Chondrocyte (in vitro differentiated cells): ENCODE results near the gene ANKRD20A1. TPM values are rescaled to one million over a fixed set of nuclear protein-coding genes. Genes with fewer than 3 reads are reported as not detected.
"Not testable (repeated sequence)": the region's sequence is repeated elsewhere in the genome, so short reads cannot be mapped to it uniquely, and the experiment has no call there.

Experiments used
- DNase-seq: peaks from one replicate; pipeline ENCODE4 v3.0.0; 2021; ENCODE audit warnings: mixed read lengths, low spot score
- H3K27ac Mint-ChIP-seq: one replicate; pipeline ENCODE4 v1.8.0; 2021; ENCODE audit warnings: mild to moderate bottlenecking, moderate library complexity, mixed read lengths; ENCODE audit not compliant: unreplicated experiment
- H3K27me3 Mint-ChIP-seq: 2 replicates; pipeline ENCODE4 v1.8.0; 2021; ENCODE audit warnings: low read depth, mixed read lengths
- H3K36me3 Mint-ChIP-seq: 2 replicates; pipeline ENCODE4 v1.8.0; 2021; ENCODE audit warnings: low read depth, mixed read lengths
- H3K4me1 Mint-ChIP-seq: 2 replicates; pipeline ENCODE4 v1.8.0; 2021; ENCODE audit warnings: low read depth, mild to moderate bottlenecking, mixed read lengths
- H3K4me3 Mint-ChIP-seq: one replicate; pipeline ENCODE4 v1.8.0; 2021; ENCODE audit warnings: mild to moderate bottlenecking, moderate library complexity, mixed read lengths; ENCODE audit not compliant: unreplicated experiment
- H3K9me3 Mint-ChIP-seq: 2 replicates; pipeline ENCODE4 v1.8.0; 2021; ENCODE audit warnings: low read depth, mixed read lengths
- long read RNA-seq: library from polyadenylated mRNA; stranded (forward); transcript quantifications from one replicate; pipeline ENCODE4 v2.0.0, GENCODE V29; 2021
- total RNA-seq: library from RNA; stranded (reverse); gene quantifications from 3 replicates; pipeline ENCODE4 v1.2.1, GENCODE V29; 2021

Gene ANKRD20A1
- total RNA-seq = 0.21 to 2.5 TPM (median 0.72 TPM) in 3 replicates
- long read RNA-seq, partial matches to known transcripts = 0 of 1 reads
- long read RNA-seq, other reads (novel, unspliced or antisense) = 1 of 1 reads

DNA sequence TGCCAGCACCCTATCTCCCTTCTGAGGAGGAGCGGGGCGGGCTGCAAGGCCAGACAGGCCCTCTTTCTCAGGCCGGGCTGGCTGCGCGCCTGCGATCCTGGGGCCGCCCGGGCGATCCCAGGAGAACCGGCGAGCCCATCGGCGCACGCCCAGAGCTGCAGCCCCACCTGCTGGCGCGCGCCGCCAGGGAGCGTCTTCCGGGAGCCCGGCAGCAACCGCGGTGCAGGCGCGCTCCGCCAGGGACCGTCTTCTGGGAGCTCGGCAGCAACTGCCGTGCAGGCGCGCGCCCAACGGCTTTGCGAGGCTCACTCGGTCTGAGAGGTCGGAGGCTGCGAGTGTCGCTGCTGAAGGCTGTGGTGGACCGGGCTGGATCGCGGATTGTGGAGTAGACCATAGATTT is at the start of gene ANKRD20A1:
TSS of gene ANKRD20A1 (plus strand) at position 61 of the 400 bp plus-strand sequence. CDS start 496 bp downstream, outside the sequence.
- H3K27me3 Mint-ChIP-seq, H3K9me3 Mint-ChIP-seq, H3K36me3 Mint-ChIP-seq, H3K4me1 Mint-ChIP-seq, H3K27ac Mint-ChIP-seq, DNase-seq, H3K4me3 Mint-ChIP-seq: not testable (repeated sequence)

DNA sequence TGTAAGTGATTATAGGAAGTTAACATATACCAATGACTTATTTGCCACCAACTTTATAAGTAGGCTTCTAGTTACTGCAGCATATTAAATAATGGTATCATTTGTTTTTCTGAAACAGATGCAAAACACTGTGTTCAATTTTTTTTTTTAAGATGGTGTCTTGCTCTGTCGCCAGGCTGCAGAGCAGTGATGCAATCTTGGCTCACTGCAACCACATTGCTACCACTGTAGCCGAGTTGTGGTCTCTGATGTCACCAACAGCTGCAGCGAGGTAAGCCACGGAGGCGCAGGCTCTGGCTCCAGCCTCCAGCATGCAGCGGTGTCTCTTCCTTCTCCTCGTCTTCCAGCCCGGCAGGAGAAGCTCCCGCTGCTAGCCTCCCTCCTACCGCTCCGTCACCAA is 26.6 kb upstream of the ANKRD20A1 start:
- not testable (repeated sequence) for DNase-seq, H3K36me3 Mint-ChIP-seq, H3K27ac Mint-ChIP-seq, H3K4me1 Mint-ChIP-seq, H3K27me3 Mint-ChIP-seq, H3K9me3 Mint-ChIP-seq, H3K4me3 Mint-ChIP-seq
